WI38 (cell line): Measurements from ENCODE around the gene KIF4B.

Experiments used
- H3K4me3 ChIP-seq: 2 replicates; pipeline ENCODE4 v1.5.1; 2011; ENCODE audit warnings: low read depth, mild to moderate bottlenecking, control low read depth, low read length
- TF ChIP-seq, protein P1 (sequence below): IDR thresholded peaks from 2 replicates; pipeline ENCODE4 v1.5.1; 2012; ENCODE audit warnings: low read depth, mild to moderate bottlenecking, control low read depth, low read length

The KIF4B gene

GRCh38 chr5:155064580-155064979 lies 51.0 kb downstream of the KIF4B start:
- H3K4me3 ChIP-seq: no peak overlapping the region
- TF ChIP-seq, protein P1, sequence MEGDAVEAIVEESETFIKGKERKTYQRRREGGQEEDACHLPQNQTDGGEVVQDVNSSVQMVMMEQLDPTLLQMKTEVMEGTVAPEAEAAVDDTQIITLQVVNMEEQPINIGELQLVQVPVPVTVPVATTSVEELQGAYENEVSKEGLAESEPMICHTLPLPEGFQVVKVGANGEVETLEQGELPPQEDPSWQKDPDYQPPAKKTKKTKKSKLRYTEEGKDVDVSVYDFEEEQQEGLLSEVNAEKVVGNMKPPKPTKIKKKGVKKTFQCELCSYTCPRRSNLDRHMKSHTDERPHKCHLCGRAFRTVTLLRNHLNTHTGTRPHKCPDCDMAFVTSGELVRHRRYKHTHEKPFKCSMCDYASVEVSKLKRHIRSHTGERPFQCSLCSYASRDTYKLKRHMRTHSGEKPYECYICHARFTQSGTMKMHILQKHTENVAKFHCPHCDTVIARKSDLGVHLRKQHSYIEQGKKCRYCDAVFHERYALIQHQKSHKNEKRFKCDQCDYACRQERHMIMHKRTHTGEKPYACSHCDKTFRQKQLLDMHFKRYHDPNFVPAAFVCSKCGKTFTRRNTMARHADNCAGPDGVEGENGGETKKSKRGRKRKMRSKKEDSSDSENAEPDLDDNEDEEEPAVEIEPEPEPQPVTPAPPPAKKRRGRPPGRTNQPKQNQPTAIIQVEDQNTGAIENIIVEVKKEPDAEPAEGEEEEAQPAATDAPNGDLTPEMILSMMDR: no peak

GRCh38 chr5:155066886-155067595 lies 53.5 kb downstream of the KIF4B start:
- TF ChIP-seq, protein P1: no peak

More at GRCh38 chr5:155066886-155067595, 53.5 kb downstream of the KIF4B start:
- H3K4me3 ChIP-seq: no peak overlapping the region
